OCI-LY1 (cell line): ENCODE data around the gene VWA3B.

Experiments
- EZH2 ChIP-seq: fragments of 200-600 bp; sonication (generic), shearing (Covaris generic); IDR thresholded peaks from 2 replicates; pipeline ENCODE4 v1.8.0; 2017; ENCODE audit warnings: borderline replicate concordance, mixed run types, mild to moderate bottlenecking, antibody characterized with exemption, low read length, moderate library complexity, mixed read lengths
- TF ChIP-seq, protein P1 (sequence below): fragments of 200-600 bp; sonication (generic), shearing (Covaris generic); IDR thresholded peaks from 2 replicates; pipeline ENCODE4 v1.5.1; 2017; ENCODE audit warnings: mild to moderate bottlenecking, antibody characterized with exemption, low read length, moderate library complexity, mixed read lengths

DNA sequence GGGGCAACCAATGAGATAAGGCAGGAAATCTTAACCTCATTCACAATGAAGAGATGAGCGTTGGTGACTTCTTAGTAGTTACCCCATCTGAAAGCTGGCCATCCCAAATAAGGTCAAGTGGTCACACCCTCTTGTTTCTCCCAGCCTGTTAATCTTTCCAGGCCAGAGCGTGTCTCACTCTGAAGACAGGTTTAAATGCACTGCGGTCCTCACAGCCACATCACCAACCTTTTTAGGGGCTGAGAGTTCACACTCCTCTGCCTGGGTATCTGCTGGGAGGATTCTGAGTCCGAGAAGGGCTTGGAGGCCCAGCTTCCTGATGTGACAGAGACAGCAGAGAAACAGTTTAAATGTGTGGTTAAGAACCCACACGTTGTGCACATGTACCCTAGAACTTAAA is 246.0 kb downstream of the VWA3B start:
- TF ChIP-seq, protein P1, sequence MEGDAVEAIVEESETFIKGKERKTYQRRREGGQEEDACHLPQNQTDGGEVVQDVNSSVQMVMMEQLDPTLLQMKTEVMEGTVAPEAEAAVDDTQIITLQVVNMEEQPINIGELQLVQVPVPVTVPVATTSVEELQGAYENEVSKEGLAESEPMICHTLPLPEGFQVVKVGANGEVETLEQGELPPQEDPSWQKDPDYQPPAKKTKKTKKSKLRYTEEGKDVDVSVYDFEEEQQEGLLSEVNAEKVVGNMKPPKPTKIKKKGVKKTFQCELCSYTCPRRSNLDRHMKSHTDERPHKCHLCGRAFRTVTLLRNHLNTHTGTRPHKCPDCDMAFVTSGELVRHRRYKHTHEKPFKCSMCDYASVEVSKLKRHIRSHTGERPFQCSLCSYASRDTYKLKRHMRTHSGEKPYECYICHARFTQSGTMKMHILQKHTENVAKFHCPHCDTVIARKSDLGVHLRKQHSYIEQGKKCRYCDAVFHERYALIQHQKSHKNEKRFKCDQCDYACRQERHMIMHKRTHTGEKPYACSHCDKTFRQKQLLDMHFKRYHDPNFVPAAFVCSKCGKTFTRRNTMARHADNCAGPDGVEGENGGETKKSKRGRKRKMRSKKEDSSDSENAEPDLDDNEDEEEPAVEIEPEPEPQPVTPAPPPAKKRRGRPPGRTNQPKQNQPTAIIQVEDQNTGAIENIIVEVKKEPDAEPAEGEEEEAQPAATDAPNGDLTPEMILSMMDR = no peak
- TF ChIP-seq EZH2 = no peak
